IPS-18a (cell line): Measurements from ENCODE around the gene PARP9.
"Not testable (repeated sequence)": the region's sequence is repeated elsewhere in the genome, so short reads cannot be mapped to it uniquely, and the experiment has no call there.

Source experiments
- H3K27ac ChIP-seq: one replicate; pipeline ENCODE4 v1.5.1; 2013; ENCODE audit warnings: low read length
- H3K27me3 ChIP-seq: one replicate; pipeline ENCODE4 v1.6.1; 2013; ENCODE audit warnings: mild to moderate bottlenecking, low read length; ENCODE audit not compliant: control insufficient read depth, insufficient read depth
- H3K36me3 ChIP-seq: one replicate; pipeline ENCODE4 v1.6.1; 2013; ENCODE audit warnings: low read depth, low read length; ENCODE audit not compliant: control insufficient read depth
- H3K4me1 ChIP-seq: one replicate; pipeline ENCODE4 v1.6.1; 2013; ENCODE audit warnings: low read depth, low read length; ENCODE audit not compliant: control insufficient read depth
- H3K4me3 ChIP-seq: one replicate; pipeline ENCODE4 v1.5.1; 2013; ENCODE audit warnings: low read length
- H3K9ac ChIP-seq: one replicate; pipeline ENCODE4 v1.6.1; 2013; ENCODE audit warnings: mild to moderate bottlenecking, low read length, moderate library complexity
- H3K9me3 ChIP-seq: one replicate; pipeline ENCODE4 v1.6.1; 2013; ENCODE audit warnings: low read depth, low read length; ENCODE audit not compliant: control insufficient read depth

Gene PARP9

GRCh38 chr3:122500964-122501363 lies 63.1 kb downstream of the PARP9 start:
- H3K27me3 ChIP-seq, H3K9ac ChIP-seq: not testable (repeated sequence)
- peaks cover 19% of the 10 kb centered on the region for H3K4me1 ChIP-seq

GRCh38 chr3:122498152-122498551 lies 65.9 kb downstream of the PARP9 start:
- Histone ChIP-seq H3K9ac (no peak overlapping the region), H3K9me3 (no peaks in the 10 kb centered on the region), H3K27ac (no peak overlapping the region), H3K36me3 (peaks cover 14% of the 10 kb centered on the region), H3K4me3 (no peak overlapping the region), H3K4me1 (peaks cover 19% of the 10 kb centered on the region), H3K27me3 (no peaks in the 10 kb centered on the region)

More at GRCh38 chr3:122500964-122501363, 63.1 kb downstream of the PARP9 start:
- not testable (repeated sequence) for H3K27ac ChIP-seq, H3K36me3 ChIP-seq, H3K4me3 ChIP-seq, H3K9me3 ChIP-seq

- no peak overlapping the region for H3K9ac ChIP-seq
- H3K36me3 ChIP-seq: peaks cover 20% of the 10 kb centered on the region
Measured at GRCh38 chr3:122497425-122497824, 66.7 kb downstream of the PARP9 start.

GRCh38 chr3:122496508-122496907 lies 67.6 kb downstream of the PARP9 start:
- peaks cover 19% of the 10 kb centered on the region for H3K4me1 ChIP-seq
- H3K9ac ChIP-seq: no peak overlapping the region
- no peak overlapping the region for H3K27ac ChIP-seq
- no peak overlapping the region for H3K4me3 ChIP-seq
- H3K27me3 ChIP-seq: no peaks in the 10 kb centered on the region
- no peaks in the 10 kb centered on the region for H3K9me3 ChIP-seq
- peaks cover 20% of the 10 kb centered on the region for H3K36me3 ChIP-seq

More at GRCh38 chr3:122497425-122497824, 66.7 kb downstream of the PARP9 start:
- Histone ChIP-seq H3K27me3 (no peaks in the 10 kb centered on the region), H3K9me3 (no peaks in the 10 kb centered on the region), H3K4me1 (peaks cover 19% of the 10 kb centered on the region), H3K4me3 (no peak overlapping the region), H3K27ac (no peak overlapping the region)

- H3K27me3 ChIP-seq: no peaks in the 10 kb centered on the region
- H3K4me1 ChIP-seq: peaks cover 11% of the 10 kb centered on the region
- no peak overlapping the region for H3K9ac ChIP-seq
- H3K9me3 ChIP-seq: no peaks in the 10 kb centered on the region
- H3K27ac ChIP-seq: no peak overlapping the region
- H3K36me3 ChIP-seq: peaks cover 20% of the 10 kb centered on the region
- no peak overlapping the region for H3K4me3 ChIP-seq
Measured at GRCh38 chr3:122493296-122493695, 70.8 kb downstream of the PARP9 start.

GRCh38 chr3:122488262-122488973 lies 75.7 kb downstream of the PARP9 start:
- H3K9me3 ChIP-seq: no peaks in the 10 kb centered on the region
- no peaks in the 10 kb centered on the region for H3K4me1 ChIP-seq
- H3K9ac ChIP-seq: no peak overlapping the region
- no peak overlapping the region for H3K27ac ChIP-seq
- peaks cover 13% of the 10 kb centered on the region for H3K36me3 ChIP-seq
- no peaks in the 10 kb centered on the region for H3K27me3 ChIP-seq
- no peak overlapping the region for H3K4me3 ChIP-seq

- Histone ChIP-seq H3K36me3 (peaks cover 7% of the 10 kb centered on the region), H3K27ac (no peak overlapping the region), H3K9me3 (no peaks in the 10 kb centered on the region), H3K4me1 (no peaks in the 10 kb centered on the region), H3K27me3 (no peaks in the 10 kb centered on the region), H3K4me3 (no peak overlapping the region), H3K9ac (no peak overlapping the region)
Measured at GRCh38 chr3:122484985-122485384, 79.1 kb downstream of the PARP9 start.

- H3K27me3 ChIP-seq: no peaks in the 10 kb centered on the region
- H3K27ac ChIP-seq: no peak overlapping the region
- H3K36me3 ChIP-seq: peaks cover 4% of the 10 kb centered on the region
- no peak overlapping the region for H3K9ac ChIP-seq
- no peak overlapping the region for H3K4me3 ChIP-seq
- H3K9me3 ChIP-seq: no peaks in the 10 kb centered on the region
- H3K4me1 ChIP-seq: no peaks in the 10 kb centered on the region
Measured at GRCh38 chr3:122481390-122481789, 82.7 kb downstream of the PARP9 start.
